NT2/D1 (cell line): ENCODE data around the gene MINK1.

Source experiments
- DNase-seq: peaks from one replicate; pipeline ENCODE4 v3.0.0-alpha.2; 2011; ENCODE audit warnings: low read depth, low spot score
- H3K27me3 ChIP-seq: 2 replicates; pipeline ENCODE4 v1.6.0; 2011; ENCODE audit warnings: mild to moderate bottlenecking; ENCODE audit not compliant: insufficient read length, insufficient read depth
- H3K36me3 ChIP-seq: 2 replicates; pipeline ENCODE4 v1.6.1; 2011; ENCODE audit warnings: mild to moderate bottlenecking, low read length, mixed read lengths; ENCODE audit not compliant: insufficient read depth, insufficient read length
- H3K4me1 ChIP-seq: 2 replicates; pipeline ENCODE4 v1.5.1; 2011; ENCODE audit not compliant: insufficient read depth, insufficient read length
- H3K4me3 ChIP-seq: 2 replicates; pipeline ENCODE4 v1.5.1; 2011; ENCODE audit warnings: low read depth; ENCODE audit not compliant: insufficient read length
- H3K9ac ChIP-seq: 2 replicates; pipeline ENCODE4 v1.6.0; 2011; ENCODE audit warnings: low read depth; ENCODE audit not compliant: insufficient read length
- H3K9me3 ChIP-seq: 2 replicates; pipeline ENCODE4 v1.5.1; 2011; ENCODE audit warnings: mild to moderate bottlenecking, low read length; ENCODE audit not compliant: insufficient read depth
- SUZ12 ChIP-seq: IDR thresholded peaks from 2 replicates; pipeline ENCODE4 v1.6.1; 2011; ENCODE audit not compliant: insufficient read length, insufficient read depth; ENCODE audit errors: extremely low read depth
- YY1 ChIP-seq: IDR thresholded peaks from 2 replicates; pipeline ENCODE4 v1.6.1; 2011; ENCODE audit not compliant: insufficient read length, insufficient read depth
- ZNF274 ChIP-seq: IDR thresholded peaks from 2 replicates; pipeline ENCODE4 v1.6.1; 2011; ENCODE audit warnings: mild to moderate bottlenecking, low read depth, low read length

MINK1 gene

DNA sequence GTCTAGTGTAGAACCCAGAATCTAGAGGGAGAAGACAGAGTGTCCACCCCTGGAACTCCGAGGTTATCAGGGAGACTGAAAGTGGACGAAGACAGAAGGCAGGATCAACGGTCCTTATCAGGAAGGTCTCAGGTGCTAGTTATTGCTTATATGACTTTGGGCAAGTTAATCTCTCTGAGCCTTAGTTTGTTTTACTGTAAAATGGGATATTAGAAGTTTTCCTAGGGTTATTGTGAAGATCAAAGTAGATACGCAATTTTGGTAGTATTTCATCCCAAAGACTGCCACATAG lies 108.1 kb downstream of the MINK1 start:
- H3K36me3 ChIP-seq = peaks cover 79% of the 10 kb centered on the region
- peaks cover 5% of the 10 kb centered on the region for H3K4me1 ChIP-seq
- peak overlapping the region; percentile 91 for H3K4me3 ChIP-seq
- TF ChIP-seq YY1 (no peak), ZNF274 (no peak), SUZ12 (no peak)
- H3K27me3 ChIP-seq = no peaks in the 10 kb centered on the region
- peak overlapping the region; percentile 99 for H3K9ac ChIP-seq
- no peak for DNase-seq
- H3K9me3 ChIP-seq = no peaks in the 10 kb centered on the region

DNA sequence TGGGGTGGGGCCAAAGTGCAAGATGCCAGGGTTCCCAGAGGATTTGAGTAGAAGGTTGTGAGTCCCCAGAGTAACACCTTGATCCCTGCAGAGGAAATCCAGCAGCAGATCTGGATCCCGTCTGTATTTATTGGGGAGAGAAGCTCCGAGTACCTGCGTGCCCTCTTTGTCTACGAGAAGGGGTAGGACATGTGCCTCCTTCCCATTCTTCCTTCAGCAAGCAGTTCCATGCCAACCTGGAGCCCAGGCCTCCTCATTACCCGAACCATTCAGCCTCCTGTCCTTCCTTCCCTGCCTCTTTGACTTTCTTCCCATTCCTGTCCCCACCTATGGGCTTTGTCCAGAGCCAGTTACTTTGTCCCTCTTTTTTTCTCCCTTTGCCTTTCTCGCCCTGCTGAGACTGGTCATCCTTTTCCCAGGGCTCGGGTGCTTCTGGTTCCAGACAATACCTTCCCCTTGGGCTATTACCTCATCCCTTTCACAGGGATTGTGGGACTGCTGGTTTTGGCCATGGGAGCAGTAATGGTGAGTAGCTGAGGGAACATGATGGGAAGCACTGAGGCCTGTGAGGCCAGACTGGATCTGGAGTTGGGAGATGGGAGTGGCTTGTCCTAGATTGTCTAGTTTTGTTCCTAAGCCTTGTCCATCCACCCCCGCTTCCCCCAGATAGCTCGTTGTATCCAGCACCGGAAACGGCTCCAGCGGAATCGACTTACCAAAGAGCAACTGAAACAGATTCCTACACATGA lies 109.8 kb downstream of the MINK1 start:
- H3K4me3 ChIP-seq = no peak overlapping the region
- TF ChIP-seq YY1 (no peak), ZNF274 (no peak), SUZ12 (no peak)

GRCh38 chr17:4944163-4944553 lies 111.0 kb downstream of the MINK1 start:
- DNase-seq = no peak
- no peak overlapping the region for H3K9ac ChIP-seq
- no peaks in the 10 kb centered on the region for H3K4me1 ChIP-seq

More for the DNA sequence above, 109.8 kb downstream of the MINK1 start:
- Histone ChIP-seq H3K9ac (no peak overlapping the region), H3K36me3 (peaks cover 77% of the 10 kb centered on the region), H3K27me3 (no peaks in the 10 kb centered on the region), H3K9me3 (no peaks in the 10 kb centered on the region), H3K4me1 (peaks cover 5% of the 10 kb centered on the region)
- DNase-seq = no peak

DNA sequence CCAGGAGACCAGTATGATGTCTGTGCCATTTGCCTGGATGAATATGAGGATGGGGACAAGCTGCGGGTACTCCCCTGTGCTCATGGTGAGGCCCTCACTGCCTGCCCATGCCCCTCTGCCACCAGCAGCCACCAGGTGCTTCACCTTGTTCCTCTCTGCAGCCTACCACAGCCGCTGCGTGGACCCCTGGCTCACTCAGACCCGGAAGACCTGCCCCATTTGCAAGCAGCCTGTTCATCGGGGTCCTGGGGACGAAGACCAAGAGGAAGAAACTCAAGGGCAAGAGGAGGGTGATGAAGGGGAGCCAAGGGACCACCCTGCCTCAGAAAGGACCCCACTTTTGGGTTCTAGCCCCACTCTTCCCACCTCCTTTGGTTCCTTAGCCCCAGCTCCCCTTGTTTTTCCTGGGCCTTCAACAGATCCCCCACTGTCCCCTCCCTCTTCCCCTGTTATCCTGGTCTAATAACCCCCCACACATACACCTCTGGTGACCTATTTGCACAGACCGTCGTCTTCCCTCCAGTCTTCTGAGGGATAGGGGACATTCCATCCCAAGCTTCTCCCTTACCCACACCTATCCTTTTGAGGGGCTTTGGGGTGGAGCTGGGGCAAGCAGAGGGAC lies 111.5 kb downstream of the MINK1 start:
- no peaks in the 10 kb centered on the region for H3K9me3 ChIP-seq
- no peaks in the 10 kb centered on the region for H3K27me3 ChIP-seq
- H3K4me1 ChIP-seq = no peaks in the 10 kb centered on the region
- H3K9ac ChIP-seq = no peak overlapping the region
- TF ChIP-seq SUZ12 (no peak), ZNF274 (no peak), YY1 (no peak)
- H3K4me3 ChIP-seq = no peak overlapping the region
- no peak for DNase-seq
- peaks cover 67% of the 10 kb centered on the region for H3K36me3 ChIP-seq

More at GRCh38 chr17:4944163-4944553, 111.0 kb downstream of the MINK1 start:
- Histone ChIP-seq H3K27me3 (no peaks in the 10 kb centered on the region), H3K9me3 (no peaks in the 10 kb centered on the region), H3K4me3 (no peak overlapping the region), H3K36me3 (peaks cover 68% of the 10 kb centered on the region)
- no peak for TF ChIP-seq YY1
- TF ChIP-seq SUZ12 = no peak
- TF ChIP-seq ZNF274 = no peak

GRCh38 chr17:4945176-4945943 lies 112.2 kb downstream of the MINK1 start:
- no peaks in the 10 kb centered on the region for H3K27me3 ChIP-seq
- H3K4me3 ChIP-seq = no peak overlapping the region
- no peak for DNase-seq
- H3K4me1 ChIP-seq = no peaks in the 10 kb centered on the region
- H3K9ac ChIP-seq = peak overlapping the region; percentile 36
- no peaks in the 10 kb centered on the region for H3K9me3 ChIP-seq
- peaks cover 67% of the 10 kb centered on the region for H3K36me3 ChIP-seq
- TF ChIP-seq ZNF274 (no peak), SUZ12 (no peak), YY1 (no peak)

- Histone ChIP-seq H3K9me3 (no peaks in the 10 kb centered on the region), H3K4me3 (no peak overlapping the region), H3K9ac (no peak overlapping the region), H3K36me3 (peaks cover 67% of the 10 kb centered on the region), H3K27me3 (no peaks in the 10 kb centered on the region), H3K4me1 (no peaks in the 10 kb centered on the region)
- DNase-seq = no peak
- no peak for TF ChIP-seq SUZ12
- no peak for TF ChIP-seq ZNF274
- TF ChIP-seq YY1 = no peak
Measured at GRCh38 chr17:4945944-4946280, 112.8 kb downstream of the MINK1 start.

DNA sequence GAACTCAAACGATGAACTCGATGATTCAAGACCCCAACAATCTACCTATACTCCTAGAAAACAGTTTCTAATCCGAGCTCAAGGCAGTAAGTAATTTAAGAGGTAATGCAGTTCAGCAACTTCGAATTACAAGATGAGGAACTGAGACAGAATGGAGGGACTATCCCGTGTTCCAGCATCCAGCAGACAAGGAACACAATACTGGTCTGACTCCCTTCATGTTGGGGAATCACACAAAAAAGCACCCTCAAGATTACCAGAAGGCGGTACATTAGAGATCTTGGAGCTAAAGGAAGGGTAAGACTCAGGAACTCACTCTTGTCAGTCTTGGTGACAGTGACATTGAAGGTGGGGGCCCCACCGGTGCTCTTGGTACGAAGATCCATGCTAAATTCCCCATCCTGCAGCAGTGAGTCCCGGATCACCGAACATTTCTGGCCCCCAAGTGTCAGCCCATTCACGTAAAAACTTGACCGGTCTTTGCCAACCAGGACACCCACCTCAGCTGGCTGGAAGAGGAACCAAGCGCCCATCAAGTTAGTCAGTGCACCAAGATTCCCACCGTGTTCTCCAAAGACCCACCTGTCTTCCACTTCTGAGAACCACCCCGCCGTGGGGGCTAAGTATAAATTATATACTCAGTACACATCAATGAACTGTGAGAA lies 113.3 kb downstream of the MINK1 start:
- Histone ChIP-seq H3K36me3 (peaks cover 65% of the 10 kb centered on the region), H3K9me3 (no peaks in the 10 kb centered on the region), H3K4me1 (no peaks in the 10 kb centered on the region), H3K9ac (peak overlapping the region; percentile 71), H3K4me3 (peak overlapping the region; percentile 97), H3K27me3 (no peaks in the 10 kb centered on the region)
- TF ChIP-seq ZNF274 (no peak), YY1 (no peak)
- no peak for DNase-seq
